H9 (cell line): ENCODE measurements around the gene SDK2. TPM values are rescaled to one million over a fixed set of nuclear protein-coding genes. Genes with fewer than 3 reads are reported as not detected.

Experiments used
- DNase-seq: peaks from one replicate; pipeline ENCODE4 v3.0.0-alpha.2; 2017
- H2AFZ ChIP-seq: one replicate; pipeline ENCODE4 v1.6.1; 2013; ENCODE audit warnings: mild to moderate bottlenecking, low read length, control low read depth, moderate library complexity
- H2AK5ac ChIP-seq: 2 replicates; pipeline ENCODE4 v1.6.1; 2013; ENCODE audit warnings: low read length, control low read depth, mixed read lengths; ENCODE audit not compliant: insufficient read length
- H2BK120ac ChIP-seq: one replicate; pipeline ENCODE4 v1.6.1; 2013; ENCODE audit warnings: low read depth, mild to moderate bottlenecking, low read length, control low read depth, inconsistent platforms; ENCODE audit not compliant: poor library complexity, severe bottlenecking
- H2BK12ac ChIP-seq: 2 replicates; pipeline ENCODE4 v1.6.1; 2013; ENCODE audit warnings: low read length, control low read depth, mixed read lengths, low read depth; ENCODE audit not compliant: insufficient read length
- H2BK15ac ChIP-seq: 2 replicates; pipeline ENCODE4 v1.6.1; 2013; ENCODE audit warnings: low read depth, low read length, control low read depth
- H2BK20ac ChIP-seq: one replicate; pipeline ENCODE4 v1.6.1; 2013; ENCODE audit warnings: low read depth, mild to moderate bottlenecking, low read length, control low read depth, inconsistent platforms; ENCODE audit not compliant: poor library complexity, severe bottlenecking
- H2BK5ac ChIP-seq: 2 replicates; pipeline ENCODE4 v1.6.1; 2013; ENCODE audit warnings: low read length, control low read depth, mixed read lengths; ENCODE audit not compliant: insufficient read length
- H3K14ac ChIP-seq: 2 replicates; pipeline ENCODE4 v1.6.1; 2013; ENCODE audit warnings: low read length, control low read depth; ENCODE audit not compliant: insufficient read depth
- H3K18ac ChIP-seq: 2 replicates; pipeline ENCODE4 v1.6.1; 2013; ENCODE audit warnings: low read depth, mild to moderate bottlenecking, mixed read lengths, low read length, control low read depth; ENCODE audit not compliant: insufficient read length
- H3K23ac ChIP-seq: 2 replicates; pipeline ENCODE4 v1.6.1; 2013; ENCODE audit warnings: low read length, control low read depth, mixed read lengths, low read depth; ENCODE audit not compliant: insufficient read length
- H3K23me2 ChIP-seq: 2 replicates; pipeline ENCODE4 v1.6.1; 2013; ENCODE audit warnings: low read depth, mild to moderate bottlenecking, mixed read lengths, low read length, control low read depth; ENCODE audit not compliant: insufficient read length, poor library complexity, severe bottlenecking
- H3K27ac ChIP-seq: 2 replicates; pipeline ENCODE4 v1.5.1; 2013; ENCODE audit warnings: low read length, control low read depth, mixed read lengths, low read depth; ENCODE audit not compliant: insufficient read length
- H3K27me3 ChIP-seq: 2 replicates; pipeline ENCODE4 v1.6.1; 2013; ENCODE audit warnings: low read length, control low read depth, inconsistent platforms; ENCODE audit not compliant: insufficient read depth
- H3K4ac ChIP-seq: 2 replicates; pipeline ENCODE4 v1.6.1; 2013; ENCODE audit warnings: low read depth, mild to moderate bottlenecking, control low read depth, inconsistent platforms, low read length, moderate library complexity
- H3K4me1 ChIP-seq: 2 replicates; pipeline ENCODE4 v1.6.1; 2013; ENCODE audit warnings: low read length, control low read depth, inconsistent platforms; ENCODE audit not compliant: insufficient read depth
- H3K4me2 ChIP-seq: 2 replicates; pipeline ENCODE4 v1.6.1; 2013; ENCODE audit warnings: low read length, control low read depth, mixed read lengths; ENCODE audit not compliant: insufficient read length, insufficient read depth
- H3K56ac ChIP-seq: 2 replicates; pipeline ENCODE4 v1.6.1; 2013; ENCODE audit warnings: low read depth, mild to moderate bottlenecking, mixed read lengths, low read length, control low read depth; ENCODE audit not compliant: insufficient read length
- H3K79me1 ChIP-seq: 2 replicates; pipeline ENCODE4 v1.6.1; 2013; ENCODE audit warnings: low read depth, mild to moderate bottlenecking, moderate library complexity, low read length, control low read depth, inconsistent platforms; ENCODE audit not compliant: insufficient read depth, poor library complexity, severe bottlenecking
- H3K79me2 ChIP-seq: 2 replicates; pipeline ENCODE4 v1.6.1; 2013; ENCODE audit warnings: low read length, control low read depth, inconsistent platforms; ENCODE audit not compliant: insufficient read depth
- H3K9ac ChIP-seq: 2 replicates; pipeline ENCODE4 v1.6.1; 2013; ENCODE audit warnings: low read length, control low read depth, mixed read lengths; ENCODE audit not compliant: insufficient read length; ENCODE audit errors: extremely low read depth
- H3K9me3 ChIP-seq: one replicate; pipeline ENCODE4 v1.6.1; 2013; ENCODE audit warnings: low read depth, low read length, inconsistent platforms; ENCODE audit not compliant: control insufficient read depth
- H3T11ph ChIP-seq: one replicate; pipeline ENCODE4 v1.6.1; 2013; ENCODE audit warnings: mild to moderate bottlenecking, low read length, control low read depth, inconsistent platforms
- H4K20me1 ChIP-seq: one replicate; pipeline ENCODE4 v1.6.1; 2013; ENCODE audit not compliant: control insufficient read depth, insufficient read length, insufficient read depth
- H4K5ac ChIP-seq: 2 replicates; pipeline ENCODE4 v1.6.1; 2013; ENCODE audit warnings: low read depth, mild to moderate bottlenecking, mixed read lengths, low read length, control low read depth; ENCODE audit not compliant: insufficient read length
- H4K8ac ChIP-seq: replicated peaks from 2 replicates; pipeline ENCODE4 v1.6.1; 2013; ENCODE audit warnings: low read length, control low read depth, mixed read lengths, low read depth; ENCODE audit not compliant: insufficient read length
- H4K91ac ChIP-seq: 2 replicates; pipeline ENCODE4 v1.6.1; 2013; ENCODE audit warnings: low read depth, mild to moderate bottlenecking, moderate library complexity, mixed read lengths, low read length, control low read depth; ENCODE audit not compliant: insufficient read length
- H3K27ac Mint-ChIP-seq, 3 experiments: 2 replicates in 2 of 3; 3 replicates in 1 of 3; pipeline ENCODE4 v1.8.0; 2020 to 2021; ENCODE audit warnings: mixed read lengths in 3 of 3, mild to moderate bottlenecking in 1 of 3, moderate library complexity in 1 of 3
- H3K27me3 Mint-ChIP-seq: 2 replicates; pipeline ENCODE4 v1.8.0; 2021; ENCODE audit warnings: low read depth, mild to moderate bottlenecking, moderate library complexity, mixed read lengths
- H3K36me3 Mint-ChIP-seq, 3 experiments: 2 replicates in 2 of 3; 3 replicates in 1 of 3; pipeline ENCODE4 v1.8.0; 2020 to 2021; ENCODE audit warnings: low read depth in 3 of 3, mixed read lengths in 3 of 3; ENCODE audit not compliant: insufficient read depth in 1 of 3
- H3K4me1 Mint-ChIP-seq, 2 experiments: 2 replicates each; pipeline ENCODE4 v1.8.0; 2020; ENCODE audit warnings: mixed read lengths in 2 of 2
- H3K4me3 Mint-ChIP-seq, 2 experiments: 2 replicates in 1 of 2; 3 replicates in 1 of 2; pipeline ENCODE4 v1.8.0; 2020 to 2021; ENCODE audit warnings: mild to moderate bottlenecking in 2 of 2, mixed read lengths in 2 of 2, moderate library complexity in 1 of 2
- H3K9me3 Mint-ChIP-seq, 2 experiments: 2 replicates in 1 of 2; 3 replicates in 1 of 2; pipeline ENCODE4 v1.8.0; 2020; ENCODE audit warnings: mild to moderate bottlenecking in 2 of 2, mixed read lengths in 2 of 2, moderate library complexity in 1 of 2
- CTCF ChIP-seq: fragments of 200-600 bp; sonication (generic); conservative IDR thresholded peaks from 3 replicates; pipeline ENCODE4 v1.8.0; 2021; ENCODE audit warnings: antibody characterized with exemption, mild to moderate bottlenecking
- WGBS: extraction: QIAGEN DNeasy Blood & Tissue Kit; methylation state at CpG from one replicate; pipeline ENCODE4 v1.1.7; 2013; ENCODE audit warnings: missing lambda C conversion rate, low lambda C conversion rate, mixed read lengths; ENCODE audit not compliant: insufficient read length; ENCODE audit errors: extremely low coverage; 5-methylcytosine and 5-hydroxymethylcytosine counted together
- total RNA-seq: library from RNA; stranded (reverse); gene quantifications from 2 replicates; pipeline ENCODE4 v1.2.1, GENCODE V29; 2021

SDK2 gene
- total RNA-seq, 1 experiment from 2014 or later, result 9.1 TPM

GRCh38 chr17:73561111-73561510 is 83.1 kb downstream of the SDK2 start:
- no CpG with 5 or more reads among the region's 9 CpGs for WGBS
- H2BK15ac ChIP-seq, result no peak overlapping the region
- no peak for DNase-seq
- no peak overlapping the region for H4K5ac ChIP-seq
- no peaks in the 10 kb centered on the region for H4K20me1 ChIP-seq
- no peak overlapping the region for H3K4ac ChIP-seq
- H3T11ph ChIP-seq, result no peak overlapping the region
- no peak overlapping the region for H3K18ac ChIP-seq
- H3K56ac ChIP-seq, result no peak overlapping the region
- H3K79me2 ChIP-seq, result no peaks in the 10 kb centered on the region
- H3K4me1 ChIP-seq, result peaks cover 5% of the 10 kb centered on the region; the same call in 1 of the 2 replicates
- Mint-ChIP-seq H3K27ac (peak overlapping the region in 2 of 3 experiments; percentile 36 to 70; a peak in 2 of 7 replicates), H3K4me1 (peaks cover 49 to 68% of the 10 kb centered on the region in 2 experiments), H3K36me3 (no peaks in the 10 kb centered on the region), H3K9me3 (no peaks in the 10 kb centered on the region; a peak in 1 of 5 replicates), H3K4me3 (no peak overlapping the region), H3K27me3 (no peaks in the 10 kb centered on the region)
- no peak overlapping the region for H2AFZ ChIP-seq
- no peak overlapping the region for H3K9ac ChIP-seq
- no peaks in the 10 kb centered on the region for H3K23me2 ChIP-seq
- no peak overlapping the region for H4K91ac ChIP-seq
- no peak overlapping the region; the same call in 1 of the 2 replicates for H3K14ac ChIP-seq
- H2BK20ac ChIP-seq, result no peak overlapping the region
- H2AK5ac ChIP-seq, result no peak overlapping the region
- H2BK120ac ChIP-seq, result no peak overlapping the region
- no peak overlapping the region for H2BK5ac ChIP-seq
- no peaks in the 10 kb centered on the region for H3K27me3 ChIP-seq
- no peak overlapping the region for H2BK12ac ChIP-seq
- H3K79me1 ChIP-seq, result no peaks in the 10 kb centered on the region
- no peak overlapping the region for H3K23ac ChIP-seq
- no peak overlapping the region for H3K4me2 ChIP-seq
- no peaks in the 10 kb centered on the region for H3K9me3 ChIP-seq
- TF ChIP-seq CTCF, result no peak
- no peak overlapping the region for H3K27ac ChIP-seq
- H4K8ac ChIP-seq, result no peak overlapping the region
